ENCODE data around the gene WDR18.

- no peak for TF ChIP-seq POLR2AphosphoS5 (IDR thresholded peaks at IDR 0.05; ENCODE audit: low read depth, low read length)
- no peak for TF ChIP-seq TAF1 (IDR thresholded peaks at IDR 0.05; ENCODE audit: low read depth, low read length)
- no peak for TF ChIP-seq POLR2A (IDR thresholded peaks at IDR 0.05; ENCODE audit: low read depth, low read length)
- TF ChIP-seq SPI1 (IDR thresholded peaks at IDR 0.05; ENCODE audit: low read depth, low read length), result no peak
- no peak for TF ChIP-seq POU2F2 (IDR thresholded peaks at IDR 0.05; ENCODE audit: low read depth, low read length)
Measured at GRCh38 chr19:953445-954271, 30.5 kb upstream of the WDR18 start.
